Measurements from ENCODE around the gene SCAMP4. TPM values are rescaled to one million over a fixed set of nuclear protein-coding genes. Genes with fewer than 3 reads are reported as not detected.

The SCAMP4 gene
- total and polyA plus RNA-seq, 2 of the 13 experiments (the other 11 are each of a cell fraction or from before 2014, with no cell fraction given): 10.7 to 13.7 TPM

- TF ChIP-seq ZNF770 (CRISPR knock-in tag; IDR thresholded peaks at IDR 0.05) (peak; percentile 99), ZSCAN5A (CRISPR knock-in tag; IDR thresholded peaks at IDR 0.05; ENCODE audit: borderline replicate concordance) (no peak), ZBTB25 (CRISPR knock-in tag; IDR thresholded peaks at IDR 0.05) (no peak), ZNF589 (CRISPR knock-in tag; conservative IDR thresholded peaks at IDR 0.05) (no peak), SAP130 (CRISPR knock-in tag; IDR thresholded peaks at IDR 0.05; ENCODE audit: low read depth) (peak; percentile 55; the same call in 1 of the 2 replicates), ZNF605 (CRISPR knock-in tag; IDR thresholded peaks at IDR 0.05) (no peak), NFKBIZ (CRISPR knock-in tag; IDR thresholded peaks at IDR 0.05) (no peak), ZNF775 (CRISPR knock-in tag; IDR thresholded peaks at IDR 0.05; ENCODE audit: borderline replicate concordance) (no peak), FOXJ3 (CRISPR knock-in tag; IDR thresholded peaks at IDR 0.05; ENCODE audit: borderline replicate concordance) (no peak), EP300 (IDR thresholded peaks at IDR 0.05; ENCODE audit: low read depth in 2 of 2, low read length in 2 of 2) (peak in 1 of 2 experiments; percentile 64; a peak in 1 of 4 replicates), EP300 (CRISPR knock-in tag; IDR thresholded peaks at IDR 0.05; ENCODE audit: borderline replicate concordance) (0 out of 2 replicates have a peak, but pooled peaks have one; percentile 18), NR2F1 (CRISPR knock-in tag; IDR thresholded peaks at IDR 0.05) (peak; percentile 34 to 64; a peak in 3 of 4 replicates), NPAS2 (CRISPR knock-in tag; IDR thresholded peaks at IDR 0.05; ENCODE audit: borderline replicate concordance) (no peak), PAF1 (CRISPR knock-in tag; IDR thresholded peaks at IDR 0.05) (no peak), BORCS8-MEF2B (CRISPR knock-in tag; IDR thresholded peaks at IDR 0.05) (no peak), HHEX (CRISPR knock-in tag; IDR thresholded peaks at IDR 0.05) (0 out of 2 replicates have a peak, but pooled peaks have one; percentile 12), SIN3B (IDR thresholded peaks at IDR 0.05; ENCODE audit: low read length) (no peak), ZNF121 (CRISPR knock-in tag; IDR thresholded peaks at IDR 0.05) (peak; percentile 89), FOXK1 (CRISPR knock-in tag; IDR thresholded peaks at IDR 0.05; ENCODE audit: borderline replicate concordance, low read depth) (no peak), RARG (CRISPR knock-in tag; IDR thresholded peaks at IDR 0.05; ENCODE audit: low read depth) (no peak), KLF11 (CRISPR knock-in tag; IDR thresholded peaks at IDR 0.05) (no peak), ZNF547 (CRISPR knock-in tag; IDR thresholded peaks at IDR 0.05) (no peak), ARNTL (CRISPR knock-in tag; IDR thresholded peaks at IDR 0.05) (peak; percentile 47; the same call in 1 of the 2 replicates), ZNF788 (CRISPR knock-in tag; IDR thresholded peaks at IDR 0.05; ENCODE audit: borderline replicate concordance) (peak; percentile 35; the same call in 1 of the 2 replicates), ZNF143 (CRISPR knock-in tag; IDR thresholded peaks at IDR 0.05) (peak; percentile 30; the same call in 1 of the 2 replicates)
- TF ChIP-seq, protein P1, sequence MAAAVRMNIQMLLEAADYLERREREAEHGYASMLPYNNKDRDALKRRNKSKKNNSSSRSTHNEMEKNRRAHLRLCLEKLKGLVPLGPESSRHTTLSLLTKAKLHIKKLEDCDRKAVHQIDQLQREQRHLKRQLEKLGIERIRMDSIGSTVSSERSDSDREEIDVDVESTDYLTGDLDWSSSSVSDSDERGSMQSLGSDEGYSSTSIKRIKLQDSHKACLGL (CRISPR knock-in tag; IDR thresholded peaks at IDR 0.05): no peak
These were observed 2.3 kb upstream of the SCAMP4 start (continued) for GRCh38 chr19:1902923-1903322.

All from HepG2 (cell line).